NCI-H1092 (cell line): ENCODE measurements around the gene KIF1A.
"Not testable (repeated sequence)": the region's sequence is repeated elsewhere in the genome, so short reads cannot be mapped to it uniquely, and the experiment has no call there.

ENCODE experiments used
- DNase-seq: peaks from one replicate; lab custom pipeline; 2025; lab: John Stamatoyannopoulos, UW

The KIF1A gene

DNA sequence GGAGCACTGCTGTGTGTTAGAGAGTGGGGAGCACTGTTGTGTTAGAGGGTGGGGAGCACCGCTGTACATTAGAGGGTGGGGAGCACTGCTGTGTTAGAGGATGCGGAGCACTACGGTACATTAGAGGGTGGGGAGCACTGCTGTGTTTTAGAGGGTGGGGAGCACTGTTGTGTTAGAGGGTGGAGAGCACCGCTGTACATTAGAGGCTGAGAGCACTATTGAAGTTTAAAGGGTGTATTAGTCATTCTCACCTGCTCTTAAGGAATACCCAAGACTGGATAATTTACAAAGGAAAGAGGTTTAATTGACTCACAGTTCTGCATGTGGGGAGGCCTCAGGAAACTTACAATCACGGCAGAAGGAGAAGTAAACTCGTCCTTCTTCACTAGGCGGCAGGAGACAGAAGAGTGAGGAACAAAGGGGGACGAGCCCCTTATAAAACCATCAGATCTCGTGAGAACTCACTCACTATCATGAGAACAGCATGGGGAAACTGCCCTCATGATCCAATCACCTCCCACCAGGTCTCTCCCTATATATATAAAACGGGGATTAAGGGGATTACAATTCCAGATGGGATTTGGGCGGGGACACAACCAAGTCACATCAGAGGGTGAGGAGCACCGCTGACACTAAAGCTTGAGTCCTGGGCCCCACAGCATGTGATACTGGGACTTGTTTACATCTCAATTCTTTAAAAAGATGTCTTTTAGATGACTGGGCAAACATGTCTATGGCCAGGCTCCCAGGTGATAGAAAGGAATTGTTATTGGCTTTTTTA is 29.1 kb upstream of the KIF1A start:
- no peak for DNase-seq

- DNase-seq = no peak
These were observed 27.8 kb upstream of the KIF1A start for GRCh38 chr2:240847817-240848216.

DNA sequence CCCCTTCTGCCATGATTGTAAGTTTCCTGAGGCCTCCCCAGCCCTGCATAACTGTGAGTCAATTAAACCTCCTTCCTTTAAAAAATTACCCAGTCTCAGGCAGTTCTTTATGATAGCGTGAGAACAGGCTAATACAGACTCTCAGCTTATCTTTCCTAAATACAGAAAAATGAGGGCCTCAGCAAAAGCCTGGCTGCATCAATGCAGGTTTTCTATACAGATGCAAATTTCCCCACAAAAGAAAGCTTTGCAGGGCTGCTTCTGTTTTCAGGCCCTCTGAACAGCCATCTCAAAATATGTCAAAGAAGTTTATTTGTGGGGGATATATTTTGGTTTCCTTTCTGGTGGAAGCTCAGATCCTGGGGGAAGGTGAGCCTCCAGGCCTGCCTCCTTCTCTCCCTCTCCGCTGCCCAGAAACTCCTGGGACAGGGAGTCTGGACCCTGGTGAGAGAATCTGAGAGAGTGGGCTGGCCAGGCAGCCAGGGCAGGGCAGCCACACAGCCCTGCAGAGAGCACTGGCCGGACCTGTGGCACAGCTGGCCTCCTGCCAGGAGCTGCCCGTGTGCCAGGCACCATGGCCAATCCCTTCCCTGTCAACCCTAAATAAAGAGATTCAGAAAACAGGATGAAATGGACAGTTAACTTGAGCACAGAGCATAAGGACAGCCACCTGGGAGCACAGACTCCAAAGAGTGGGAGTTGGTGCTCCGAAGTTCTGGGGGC is 27.0 kb upstream of the KIF1A start:
- no peak for DNase-seq

- DNase-seq = not testable (repeated sequence)
These were observed 26.3 kb upstream of the KIF1A start for GRCh38 chr2:240846309-240846708.

GRCh38 chr2:240840435-240841060 is 20.5 kb upstream of the KIF1A start:
- DNase-seq = peak; percentile 47

DNA sequence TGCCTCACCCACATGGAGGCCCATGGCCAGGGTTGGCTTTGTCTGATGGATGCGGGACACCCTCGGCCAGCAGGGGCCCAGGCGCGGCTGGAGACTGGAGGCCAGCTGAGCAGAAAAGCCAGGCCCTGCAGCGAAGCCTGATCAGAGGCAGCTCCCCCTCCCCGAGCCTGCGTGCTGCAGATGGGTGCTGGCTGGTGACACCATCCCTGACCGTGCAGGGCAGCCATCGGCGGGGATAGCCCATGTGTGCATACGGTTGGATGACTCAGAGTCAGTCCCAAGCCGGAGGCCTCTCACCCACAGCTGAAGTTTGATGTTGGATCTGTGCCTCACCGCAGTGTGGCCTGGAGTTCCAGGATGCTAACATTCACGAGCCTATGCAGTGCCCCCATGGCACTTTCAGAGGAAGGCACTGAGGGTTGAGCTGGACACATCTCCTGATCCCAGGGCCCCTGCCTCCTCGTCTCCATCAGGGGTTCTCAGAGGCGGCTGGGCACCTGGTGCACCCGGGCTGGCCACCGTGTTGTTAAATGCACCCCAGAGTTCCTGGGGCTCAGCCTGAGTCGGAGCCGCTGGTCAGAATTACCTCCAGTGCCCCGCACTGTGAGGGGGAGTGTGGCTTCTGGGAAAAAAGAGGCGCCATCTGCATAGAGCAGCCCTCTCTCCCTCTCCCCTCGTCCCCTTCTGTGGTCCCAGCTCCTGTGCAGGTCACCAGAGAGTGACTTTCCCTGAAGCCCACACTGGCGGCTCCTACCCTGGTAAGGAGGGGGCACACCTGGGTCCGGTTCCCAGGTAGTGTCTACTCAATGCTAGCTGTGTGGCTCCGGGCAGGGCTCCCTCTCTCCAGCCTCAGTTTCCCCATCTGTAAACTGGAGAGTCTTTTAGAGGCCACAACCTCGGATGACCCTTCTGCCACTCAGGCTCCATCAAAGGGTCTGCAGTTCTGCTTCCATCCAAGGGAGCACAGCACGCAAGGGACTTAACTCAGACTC is 19.4 kb upstream of the KIF1A start:
- no peak for DNase-seq

DNA sequence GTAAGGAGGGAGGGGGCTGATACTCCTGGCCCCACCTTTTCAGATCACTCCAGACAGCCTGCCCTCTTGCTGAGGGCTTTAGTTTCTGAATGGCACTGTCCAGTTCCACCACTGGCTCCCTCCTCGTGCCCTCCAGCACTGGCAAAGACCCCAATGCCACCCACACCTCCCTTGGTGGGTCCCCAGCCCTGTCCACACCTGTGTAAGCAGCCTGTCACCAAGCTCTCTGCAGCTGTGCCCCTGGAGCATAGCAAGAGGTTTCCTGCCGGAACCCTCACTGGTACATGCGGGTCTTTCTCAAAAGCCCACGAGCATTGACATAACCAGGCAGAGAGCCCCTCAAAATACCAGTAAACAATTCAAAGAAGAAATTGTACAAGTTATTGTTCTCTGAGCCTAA is 17.6 kb upstream of the KIF1A start:
- DNase-seq = no peak

GRCh38 chr2:240836781-240837467 is 16.9 kb upstream of the KIF1A start:
- no peak for DNase-seq

DNA sequence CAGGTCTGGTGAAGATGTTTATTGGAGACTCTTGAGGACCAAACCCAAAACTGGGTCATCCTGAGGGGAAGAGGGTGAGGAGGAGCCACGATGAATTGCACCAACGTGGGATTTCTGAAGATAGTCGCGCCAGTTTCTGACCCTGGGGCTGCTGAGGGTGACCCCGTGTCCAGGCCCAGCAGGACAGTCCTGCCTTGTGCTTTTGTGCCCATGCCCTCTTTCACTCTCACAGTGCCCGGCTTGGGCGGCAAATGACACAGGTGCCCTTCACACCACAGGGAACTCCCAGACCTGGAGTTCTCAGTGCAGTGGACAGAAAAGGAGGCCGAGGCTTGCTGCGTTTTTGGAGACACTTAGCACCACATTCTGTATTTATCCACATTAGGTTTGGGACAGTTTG is 15.5 kb upstream of the KIF1A start:
- no peak for DNase-seq

DNA sequence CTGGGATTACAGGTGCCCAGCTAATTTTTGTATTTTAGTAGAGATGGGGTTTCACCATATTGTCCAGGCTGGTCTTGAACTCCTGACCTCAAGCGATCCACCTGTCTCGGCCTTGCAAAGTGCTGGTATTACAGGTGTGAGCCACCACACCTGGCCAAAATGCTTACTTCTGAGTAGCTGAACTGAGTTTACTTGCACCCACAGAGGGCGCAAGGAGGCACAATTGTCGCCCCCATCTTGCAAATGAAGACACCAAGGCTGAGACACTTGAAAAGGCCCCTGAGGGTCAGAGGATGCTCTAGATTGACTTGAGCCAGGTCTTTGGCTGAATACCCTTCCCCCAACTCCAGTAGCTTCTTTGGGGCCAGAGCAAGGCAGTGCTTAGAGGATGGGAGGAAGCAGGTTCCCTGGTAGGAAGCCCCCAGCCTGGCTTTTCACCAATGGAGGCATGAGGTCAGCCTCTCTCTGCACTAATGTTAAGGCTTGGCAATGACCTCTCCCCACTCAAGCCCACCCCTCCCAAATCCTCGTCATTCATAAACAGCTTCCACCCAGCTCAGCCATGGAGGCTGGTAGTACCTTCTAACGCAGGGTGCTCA is 14.5 kb upstream of the KIF1A start:
- no peak for DNase-seq

GRCh38 chr2:240833724-240834285 is 13.8 kb upstream of the KIF1A start:
- DNase-seq = no peak

DNA sequence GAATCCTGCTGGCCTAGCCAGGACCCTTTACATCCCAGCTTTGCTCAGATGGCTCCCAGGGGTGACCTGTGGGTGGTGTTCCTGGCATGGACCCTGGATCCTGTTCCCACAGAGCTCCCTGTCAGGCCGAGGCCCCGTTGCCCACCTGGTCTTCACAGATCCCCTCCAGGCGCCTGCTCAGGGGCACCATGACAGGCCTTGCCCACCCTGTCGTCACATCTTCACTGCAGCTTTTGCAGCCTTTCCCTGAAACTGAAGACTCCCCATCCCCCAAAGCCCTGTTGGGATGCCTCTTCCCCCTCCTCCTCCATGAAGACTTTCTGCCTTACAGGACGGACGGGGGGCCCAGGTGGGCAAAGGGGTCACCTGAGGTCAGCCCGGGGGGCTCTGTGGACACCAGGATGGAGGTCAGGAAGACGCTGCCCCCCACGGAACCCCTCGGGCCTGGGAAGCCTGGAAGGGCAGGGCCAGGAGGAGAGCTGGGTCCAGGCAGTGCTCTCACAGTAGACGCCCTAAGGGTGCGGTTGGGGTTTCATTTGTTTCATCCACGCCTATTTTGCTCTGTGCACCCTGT is 13.0 kb upstream of the KIF1A start:
- no peak for DNase-seq

- DNase-seq = peak; percentile 94
These were observed 12.2 kb upstream of the KIF1A start for GRCh38 chr2:240832205-240832727.

GRCh38 chr2:240831594-240832204 is 11.7 kb upstream of the KIF1A start:
- no peak for DNase-seq

DNA sequence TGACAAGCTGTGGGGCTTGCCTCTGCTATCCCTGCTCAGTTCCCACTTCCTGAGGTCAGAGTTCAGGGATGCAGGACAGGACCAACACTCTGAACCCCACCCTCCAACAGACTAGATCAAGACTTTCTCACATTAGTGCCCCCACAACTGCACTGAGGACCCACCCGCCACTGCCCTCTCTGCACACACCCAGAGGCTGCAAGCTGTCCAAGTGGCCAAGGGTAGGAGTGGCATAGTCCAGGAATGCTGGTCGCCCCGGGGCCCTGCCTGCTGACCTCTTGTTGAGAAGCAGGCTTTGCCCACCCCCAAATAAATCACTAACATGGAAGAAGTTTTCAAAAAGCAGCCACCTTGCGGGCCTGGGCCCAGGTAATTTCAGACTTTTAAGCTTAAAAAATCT is 5.5 kb upstream of the KIF1A start:
- no peak for DNase-seq

- no peak for DNase-seq
These were observed 3.7 kb upstream of the KIF1A start for GRCh38 chr2:240823449-240824336.

- peak; percentile 67 for DNase-seq
These were observed 2.3 kb upstream of the KIF1A start for GRCh38 chr2:240822280-240822847.

- DNase-seq = no peak
These were observed 1.4 kb upstream of the KIF1A start for GRCh38 chr2:240821429-240821778.
